K562 treated with DMSO at 1 percent for 24 hours (cell line): ENCODE results near the gene SLC39A8. TPM values are rescaled to one million over a fixed set of nuclear protein-coding genes. Genes with fewer than 3 reads are reported as not detected.

Experiments
- total RNA-seq: library from RNA; unstranded; fragments of 300-600 nt; gene quantifications from 2 replicates; pipeline ENCODE4 v1.2.3, GENCODE V29; 2022; ENCODE audit warnings: low read depth; ENCODE audit not compliant: insufficient read depth

The SLC39A8 gene
- 23.5 and 27.0 TPM in 2 replicates for total RNA-seq

GRCh38 chr4:102344954-102345794, at the start of gene SLC39A8:
Gene SLC39A8, minus strand, starts transcription at chr4:102345482. Its CDS starts 820 bp downstream, at chr4:102344662.

Other genes with a start within 250 kb of the SLC39A8 start
- 17.5 and 18.1 TPM in 2 replicates for gene NFKB1, start 155.9 kb upstream of the SLC39A8 start, total RNA-seq